ENCODE data around the gene BRI3. TPM values are rescaled to one million over a fixed set of nuclear protein-coding genes. Genes with fewer than 3 reads are reported as not detected.

BRI3 gene
- total and polyA plus RNA-seq, 2 donors (not counting 1 experiment from before 2014, with no cell fraction given) = 104 to 172 TPM

- DNase-seq (ENCODE audit: low read depth in 2 of 2) = no peak
- Histone ChIP-seq H4K20me1 (ENCODE audit: control insufficient read depth, extremely low read depth, insufficient read depth, low read length) (no peaks in the 10 kb centered on the region), H3K79me2 (ENCODE audit: control insufficient read depth, insufficient read depth, low read length) (no peaks in the 10 kb centered on the region), H3K4me3 (replicated peaks in 1 of 4; ENCODE audit: control extremely low read depth in 1 of 4, insufficient read depth in 1 of 4, low read depth in 3 of 4, low read length in 4 of 4) (no peak overlapping the region), H3K4me2 (ENCODE audit: extremely low read depth, insufficient read depth, low read length) (no peak overlapping the region), H3K9me3 (ENCODE audit: control insufficient read depth, insufficient read depth, low read depth, low read length) (no peaks in the 10 kb centered on the region), H3K36me3 (ENCODE audit: control insufficient read depth, insufficient read depth, low read length) (no peaks in the 10 kb centered on the region), H3K27ac (ENCODE audit: insufficient read depth, low read length) (no peak overlapping the region), H3K27me3 (ENCODE audit: control insufficient read depth, insufficient read depth, low read length) (no peaks in the 10 kb centered on the region), H3K4me1 (ENCODE audit: control insufficient read depth, extremely low read depth, insufficient read depth, low read length) (no peaks in the 10 kb centered on the region), H2AFZ (ENCODE audit: low read length) (no peak overlapping the region), H3K9ac (ENCODE audit: insufficient read depth, low read length) (no peak overlapping the region)
- TF ChIP-seq, protein P1, sequence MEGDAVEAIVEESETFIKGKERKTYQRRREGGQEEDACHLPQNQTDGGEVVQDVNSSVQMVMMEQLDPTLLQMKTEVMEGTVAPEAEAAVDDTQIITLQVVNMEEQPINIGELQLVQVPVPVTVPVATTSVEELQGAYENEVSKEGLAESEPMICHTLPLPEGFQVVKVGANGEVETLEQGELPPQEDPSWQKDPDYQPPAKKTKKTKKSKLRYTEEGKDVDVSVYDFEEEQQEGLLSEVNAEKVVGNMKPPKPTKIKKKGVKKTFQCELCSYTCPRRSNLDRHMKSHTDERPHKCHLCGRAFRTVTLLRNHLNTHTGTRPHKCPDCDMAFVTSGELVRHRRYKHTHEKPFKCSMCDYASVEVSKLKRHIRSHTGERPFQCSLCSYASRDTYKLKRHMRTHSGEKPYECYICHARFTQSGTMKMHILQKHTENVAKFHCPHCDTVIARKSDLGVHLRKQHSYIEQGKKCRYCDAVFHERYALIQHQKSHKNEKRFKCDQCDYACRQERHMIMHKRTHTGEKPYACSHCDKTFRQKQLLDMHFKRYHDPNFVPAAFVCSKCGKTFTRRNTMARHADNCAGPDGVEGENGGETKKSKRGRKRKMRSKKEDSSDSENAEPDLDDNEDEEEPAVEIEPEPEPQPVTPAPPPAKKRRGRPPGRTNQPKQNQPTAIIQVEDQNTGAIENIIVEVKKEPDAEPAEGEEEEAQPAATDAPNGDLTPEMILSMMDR (conservative IDR thresholded peaks at IDR 0.05 in 1 of 2, IDR thresholded peaks at IDR 0.05 in 1 of 2; ENCODE audit: low read depth in 1 of 2, low read length in 2 of 2) = no peak
- no peak for TF ChIP-seq EZH2 (IDR thresholded peaks at IDR 0.05; ENCODE audit: low read length, missing control alignments)
Observed at GRCh38 chr7:98335411-98335977, 54.0 kb downstream of the BRI3 start.

DNA sequence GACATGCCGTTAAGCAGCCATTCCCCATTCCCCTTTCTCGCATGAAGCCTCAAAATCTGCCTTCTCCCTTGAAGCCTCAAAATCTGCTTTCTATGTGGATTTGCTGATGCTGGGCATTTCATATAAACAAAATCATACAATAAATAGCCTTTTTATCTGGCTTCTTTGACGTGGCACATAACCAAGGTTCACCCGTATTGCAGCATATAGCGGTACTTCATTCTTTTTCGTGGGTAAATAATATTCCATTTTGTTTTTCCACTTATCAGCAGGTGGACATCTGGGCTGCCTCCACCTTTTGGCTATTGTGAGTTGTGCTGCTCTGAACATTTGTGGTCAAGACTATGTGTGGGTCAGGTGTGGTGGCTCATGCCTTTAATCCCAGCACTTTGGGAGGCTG is 57.0 kb downstream of the BRI3 start:
- Histone ChIP-seq H3K9ac (ENCODE audit: insufficient read depth, low read length) (no peak overlapping the region), H3K79me2 (ENCODE audit: control insufficient read depth, insufficient read depth, low read length) (no peaks in the 10 kb centered on the region), H2AFZ (ENCODE audit: low read length) (no peak overlapping the region), H3K9me3 (ENCODE audit: control insufficient read depth, insufficient read depth, low read depth, low read length) (no peaks in the 10 kb centered on the region), H3K4me1 (ENCODE audit: control insufficient read depth, extremely low read depth, insufficient read depth, low read length) (no peaks in the 10 kb centered on the region), H3K4me3 (replicated peaks in 1 of 4; ENCODE audit: control extremely low read depth in 1 of 4, insufficient read depth in 1 of 4, low read depth in 3 of 4, low read length in 4 of 4) (no peak overlapping the region), H4K20me1 (ENCODE audit: control insufficient read depth, extremely low read depth, insufficient read depth, low read length) (no peaks in the 10 kb centered on the region), H3K27me3 (ENCODE audit: control insufficient read depth, insufficient read depth, low read length) (no peaks in the 10 kb centered on the region), H3K36me3 (ENCODE audit: control insufficient read depth, insufficient read depth, low read length) (no peaks in the 10 kb centered on the region), H3K27ac (ENCODE audit: insufficient read depth, low read length) (no peak overlapping the region), H3K4me2 (ENCODE audit: extremely low read depth, insufficient read depth, low read length) (no peak overlapping the region)
- TF ChIP-seq EZH2 (IDR thresholded peaks at IDR 0.05; ENCODE audit: low read length, missing control alignments) = no peak
- TF ChIP-seq, protein P1 (conservative IDR thresholded peaks at IDR 0.05 in 1 of 2, IDR thresholded peaks at IDR 0.05 in 1 of 2; ENCODE audit: low read depth in 1 of 2, low read length in 2 of 2) = no peak
- no peak for DNase-seq (ENCODE audit: low read depth in 2 of 2)

DNA sequence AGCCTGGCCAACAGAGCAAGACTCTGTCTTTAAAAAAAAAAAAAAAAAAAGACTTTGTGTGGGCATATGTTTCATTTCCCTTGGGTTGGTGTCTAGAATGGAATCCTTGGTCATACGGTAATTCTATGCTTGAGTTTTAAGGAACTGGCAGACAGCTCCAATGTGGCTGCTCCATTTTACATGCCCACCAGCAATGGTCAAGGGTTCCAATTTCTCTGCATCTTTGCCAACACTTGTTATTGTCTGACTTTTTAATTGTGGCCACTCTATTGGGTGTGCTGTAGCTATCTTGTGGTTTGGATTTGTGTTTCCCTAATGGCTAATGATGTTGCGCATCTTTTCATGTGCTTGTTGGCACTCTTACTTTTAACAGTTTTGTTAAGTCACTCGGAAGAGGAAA is 57.6 kb downstream of the BRI3 start:
- Histone ChIP-seq H3K4me1 (ENCODE audit: control insufficient read depth, extremely low read depth, insufficient read depth, low read length) (no peaks in the 10 kb centered on the region), H4K20me1 (ENCODE audit: control insufficient read depth, extremely low read depth, insufficient read depth, low read length) (no peaks in the 10 kb centered on the region), H3K9me3 (ENCODE audit: control insufficient read depth, insufficient read depth, low read depth, low read length) (no peaks in the 10 kb centered on the region), H2AFZ (ENCODE audit: low read length) (no peak overlapping the region), H3K9ac (ENCODE audit: insufficient read depth, low read length) (no peak overlapping the region), H3K4me3 (replicated peaks in 1 of 4; ENCODE audit: control extremely low read depth in 1 of 4, insufficient read depth in 1 of 4, low read depth in 3 of 4, low read length in 4 of 4) (no peak overlapping the region), H3K79me2 (ENCODE audit: control insufficient read depth, insufficient read depth, low read length) (no peaks in the 10 kb centered on the region), H3K27me3 (ENCODE audit: control insufficient read depth, insufficient read depth, low read length) (no peaks in the 10 kb centered on the region), H3K36me3 (ENCODE audit: control insufficient read depth, insufficient read depth, low read length) (no peaks in the 10 kb centered on the region), H3K27ac (ENCODE audit: insufficient read depth, low read length) (no peak overlapping the region), H3K4me2 (ENCODE audit: extremely low read depth, insufficient read depth, low read length) (no peak overlapping the region)
- TF ChIP-seq, protein P1 (conservative IDR thresholded peaks at IDR 0.05 in 1 of 2, IDR thresholded peaks at IDR 0.05 in 1 of 2; ENCODE audit: low read depth in 1 of 2, low read length in 2 of 2) = no peak
- no peak for TF ChIP-seq EZH2 (IDR thresholded peaks at IDR 0.05; ENCODE audit: low read length, missing control alignments)
- DNase-seq (ENCODE audit: low read depth in 2 of 2) = no peak
